IPS-20b (cell line): ENCODE data around the gene CIB4.

Source experiments
- H3K27ac ChIP-seq: one replicate; pipeline ENCODE4 v1.5.1; 2013; ENCODE audit warnings: low read length
- H3K27me3 ChIP-seq: 2 replicates; pipeline ENCODE4 v1.6.1; 2013; ENCODE audit warnings: mild to moderate bottlenecking, low read length, inconsistent platforms; ENCODE audit not compliant: insufficient read depth
- H3K36me3 ChIP-seq: 2 replicates; pipeline ENCODE4 v1.6.1; 2013; ENCODE audit warnings: low read depth, mild to moderate bottlenecking, inconsistent platforms, low read length, moderate library complexity; ENCODE audit not compliant: insufficient read depth
- H3K4me1 ChIP-seq: 2 replicates; pipeline ENCODE4 v1.6.1; 2013; ENCODE audit warnings: mild to moderate bottlenecking, control low read depth, inconsistent platforms, low read length, moderate library complexity; ENCODE audit not compliant: insufficient read depth
- H3K4me3 ChIP-seq: 2 replicates; pipeline ENCODE4 v1.5.1; 2013; ENCODE audit warnings: mild to moderate bottlenecking, low read length, inconsistent platforms
- H3K9ac ChIP-seq: 2 replicates; pipeline ENCODE4 v1.6.1; 2013; ENCODE audit warnings: low read depth, mild to moderate bottlenecking, inconsistent platforms, low read length, moderate library complexity
- H3K9me3 ChIP-seq: 2 replicates; pipeline ENCODE4 v1.6.1; 2013; ENCODE audit warnings: mild to moderate bottlenecking, low read depth, low read length, inconsistent platforms; ENCODE audit not compliant: insufficient read depth

The CIB4 gene

GRCh38 chr2:26628561-26629345 lies 12.4 kb downstream of the CIB4 start:
- Histone ChIP-seq H3K36me3 (no peaks in the 10 kb centered on the region), H3K4me1 (no peaks in the 10 kb centered on the region), H3K4me3 (no peak overlapping the region), H3K9ac (no peak overlapping the region), H3K27me3 (no peaks in the 10 kb centered on the region), H3K27ac (no peak overlapping the region), H3K9me3 (no peaks in the 10 kb centered on the region)

DNA sequence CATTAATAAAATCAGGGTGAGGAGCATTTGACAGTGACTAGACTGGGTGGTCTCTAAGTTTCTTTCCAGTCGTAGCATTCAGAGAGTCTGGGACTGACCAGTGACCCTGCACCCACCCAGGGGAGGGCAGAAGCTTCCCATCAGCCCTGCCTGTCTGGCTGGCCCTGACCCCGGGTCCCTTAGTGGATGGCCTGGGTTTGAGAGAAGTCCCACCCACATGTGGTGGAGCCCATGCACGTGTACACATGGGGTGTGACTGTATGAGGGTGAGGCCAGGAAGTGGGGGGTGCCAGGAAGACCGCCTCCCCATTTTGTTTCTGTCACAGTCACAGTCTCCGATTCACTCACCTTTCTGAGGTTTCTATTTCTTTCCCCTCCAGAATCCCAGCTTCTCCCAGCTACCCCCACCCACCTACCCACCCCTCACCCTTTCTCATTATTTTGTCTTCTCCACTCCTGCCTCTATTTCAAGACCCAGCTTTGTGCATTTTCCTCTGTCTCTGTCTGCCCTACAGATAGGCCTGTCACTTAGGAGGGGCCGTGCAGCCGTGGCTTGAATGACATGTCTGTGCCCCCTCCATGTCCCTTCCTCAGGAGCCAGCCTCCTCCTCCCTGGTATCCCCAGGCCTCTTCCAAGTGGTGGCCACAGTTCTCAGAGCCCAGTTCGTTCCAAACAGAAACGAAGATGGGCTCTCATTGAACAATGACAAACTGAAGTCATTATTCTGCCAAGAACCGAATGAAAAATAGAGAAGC lies 13.6 kb downstream of the CIB4 start:
- Histone ChIP-seq H3K4me3 (no peak overlapping the region), H3K27me3 (no peaks in the 10 kb centered on the region), H3K27ac (no peak overlapping the region), H3K9me3 (no peaks in the 10 kb centered on the region), H3K36me3 (no peaks in the 10 kb centered on the region), H3K9ac (no peak overlapping the region), H3K4me1 (no peaks in the 10 kb centered on the region)

- no peaks in the 10 kb centered on the region for H3K4me1 ChIP-seq
- H3K4me3 ChIP-seq, result no peak overlapping the region
- 0 out of 2 replicates have a peak, but pooled peaks cover 2% of the 10 kb centered on the region for H3K27me3 ChIP-seq
- H3K9ac ChIP-seq, result no peak overlapping the region
- H3K36me3 ChIP-seq, result no peaks in the 10 kb centered on the region
- H3K9me3 ChIP-seq, result no peaks in the 10 kb centered on the region
- no peak overlapping the region for H3K27ac ChIP-seq
Observed at GRCh38 chr2:26626606-26627005, 14.6 kb downstream of the CIB4 start.

- Histone ChIP-seq H3K4me3 (no peak overlapping the region), H3K9ac (no peak overlapping the region), H3K4me1 (no peaks in the 10 kb centered on the region), H3K27me3 (peaks cover 29% of the 10 kb centered on the region), H3K36me3 (no peaks in the 10 kb centered on the region), H3K9me3 (no peaks in the 10 kb centered on the region), H3K27ac (no peak overlapping the region)
Observed at GRCh38 chr2:26623541-26624495, 17.3 kb downstream of the CIB4 start.

DNA sequence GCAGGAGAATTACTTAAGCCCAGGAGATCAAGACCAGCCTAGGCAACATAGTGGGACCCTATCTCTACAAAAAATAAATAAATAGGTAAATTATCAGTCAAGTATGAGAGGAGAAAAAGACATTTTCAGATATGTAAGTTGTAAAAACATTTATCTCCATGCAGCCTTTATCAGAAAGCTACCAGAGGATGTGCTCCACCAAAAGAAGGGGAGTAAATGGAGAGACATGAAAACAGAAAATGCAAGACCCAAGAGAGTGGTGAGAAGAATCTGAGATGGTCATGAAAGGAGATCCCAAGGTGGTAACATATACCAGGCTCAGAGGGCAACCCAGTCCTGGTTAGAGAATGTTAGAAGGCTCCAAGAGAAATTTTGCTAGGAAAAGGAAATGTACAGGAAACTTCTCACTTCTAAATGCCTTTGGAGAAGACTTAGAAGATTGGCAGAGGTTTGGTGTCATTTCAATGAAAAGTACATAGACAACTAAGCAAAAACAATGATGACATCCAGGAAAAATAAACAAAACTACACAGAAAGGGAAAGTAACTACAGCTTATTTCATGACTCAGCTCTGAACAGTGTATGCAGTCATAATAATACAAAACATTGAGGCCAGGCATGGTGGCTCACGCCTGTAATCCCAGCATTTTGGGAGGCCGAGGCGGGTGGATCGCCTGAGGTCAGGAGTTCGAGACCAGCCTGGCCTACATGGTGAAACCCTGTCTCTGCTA lies 19.5 kb downstream of the CIB4 start:
- no peaks in the 10 kb centered on the region for H3K9me3 ChIP-seq
- no peaks in the 10 kb centered on the region for H3K36me3 ChIP-seq
- no peaks in the 10 kb centered on the region for H3K4me1 ChIP-seq
- no peak overlapping the region for H3K9ac ChIP-seq
- H3K4me3 ChIP-seq, result no peak overlapping the region
- no peak overlapping the region for H3K27ac ChIP-seq
- H3K27me3 ChIP-seq, result peaks cover 46% of the 10 kb centered on the region

- Histone ChIP-seq H3K9ac (no peak overlapping the region), H3K36me3 (no peaks in the 10 kb centered on the region), H3K4me1 (no peaks in the 10 kb centered on the region), H3K27ac (no peak overlapping the region), H3K9me3 (no peaks in the 10 kb centered on the region), H3K4me3 (no peak overlapping the region), H3K27me3 (peaks cover 46% of the 10 kb centered on the region)
Observed at GRCh38 chr2:26620031-26620605, 21.0 kb downstream of the CIB4 start.

DNA sequence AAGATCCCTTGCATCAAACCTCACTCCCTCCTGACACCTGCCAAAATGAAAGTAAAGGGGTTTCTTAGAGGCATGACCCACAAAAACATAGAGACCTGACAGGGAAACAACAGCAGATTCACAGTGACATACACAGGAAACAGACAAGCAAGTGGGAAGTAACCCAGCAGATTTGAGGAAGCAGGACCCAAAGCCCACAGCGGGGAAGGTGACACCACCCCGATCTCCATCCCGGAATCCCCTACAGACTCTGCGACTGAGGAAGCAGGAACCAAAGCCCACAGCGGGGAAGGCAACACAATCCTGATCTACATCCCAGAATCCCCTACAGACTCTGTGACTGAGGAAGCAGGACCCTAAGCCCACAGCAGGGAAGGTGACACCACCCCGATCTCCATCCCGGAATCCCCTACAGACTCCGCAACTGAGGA lies 21.6 kb downstream of the CIB4 start:
- Histone ChIP-seq H3K27me3 (peaks cover 46% of the 10 kb centered on the region), H3K4me3 (no peak overlapping the region), H3K9ac (no peak overlapping the region), H3K27ac (no peak overlapping the region), H3K36me3 (no peaks in the 10 kb centered on the region), H3K4me1 (no peaks in the 10 kb centered on the region), H3K9me3 (no peaks in the 10 kb centered on the region)

DNA sequence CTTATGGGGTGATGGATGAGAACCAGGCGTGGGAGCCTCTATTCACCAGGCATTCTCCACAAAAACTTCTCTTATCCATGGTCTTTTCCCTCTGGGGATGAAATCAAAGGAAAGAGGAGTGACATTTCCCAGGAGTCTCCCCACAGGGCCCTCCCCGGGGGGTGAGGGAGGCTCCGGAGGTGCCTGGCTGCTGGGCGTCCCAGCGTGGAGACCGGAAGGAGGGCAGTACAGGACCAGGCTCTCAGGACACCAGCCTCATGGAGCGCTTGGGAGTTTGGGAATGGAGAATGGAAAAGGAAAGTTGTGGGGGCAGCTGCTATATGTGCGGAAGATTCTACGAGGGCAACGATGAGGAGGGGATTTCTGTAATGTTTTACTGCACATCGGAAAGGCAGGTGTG lies 22.1 kb downstream of the CIB4 start:
- Histone ChIP-seq H3K9ac (no peak overlapping the region), H3K36me3 (no peaks in the 10 kb centered on the region), H3K27ac (no peak overlapping the region), H3K4me1 (no peaks in the 10 kb centered on the region; the same call in 1 of the 2 replicates), H3K4me3 (no peak overlapping the region), H3K27me3 (peaks cover 46% of the 10 kb centered on the region), H3K9me3 (no peaks in the 10 kb centered on the region)

DNA sequence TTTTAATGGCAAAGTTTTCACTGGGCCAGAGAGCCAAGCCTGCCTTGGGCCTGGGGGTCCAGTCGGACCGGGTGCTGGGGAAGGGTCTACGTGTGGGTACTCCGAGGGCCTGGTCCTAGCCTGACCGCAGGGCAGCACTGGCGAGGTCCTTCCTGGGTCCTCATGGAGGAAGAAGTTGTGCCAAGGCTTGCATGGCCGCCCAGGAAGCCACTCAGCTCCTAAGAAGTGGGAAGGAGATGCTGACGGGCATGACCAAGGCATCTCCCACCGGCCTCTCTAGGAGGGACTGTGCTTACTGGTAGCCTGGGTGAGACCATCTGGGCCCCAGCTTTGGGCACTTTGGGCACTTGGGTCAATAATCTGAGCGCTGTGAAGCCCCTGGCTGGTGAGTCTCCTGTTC lies 22.6 kb downstream of the CIB4 start:
- H3K36me3 ChIP-seq, result no peaks in the 10 kb centered on the region
- H3K27me3 ChIP-seq, result peaks cover 46% of the 10 kb centered on the region
- peaks cover 2% of the 10 kb centered on the region; the same call in 1 of the 2 replicates for H3K4me1 ChIP-seq
- H3K4me3 ChIP-seq, result no peak overlapping the region
- H3K9ac ChIP-seq, result no peak overlapping the region
- H3K9me3 ChIP-seq, result no peaks in the 10 kb centered on the region
- no peak overlapping the region for H3K27ac ChIP-seq

- H3K4me1 ChIP-seq, result peaks cover 11% of the 10 kb centered on the region
- H3K27ac ChIP-seq, result no peak overlapping the region
- peaks cover 46% of the 10 kb centered on the region for H3K27me3 ChIP-seq
- no peaks in the 10 kb centered on the region for H3K9me3 ChIP-seq
- no peak overlapping the region for H3K9ac ChIP-seq
- no peaks in the 10 kb centered on the region for H3K36me3 ChIP-seq
- no peak overlapping the region for H3K4me3 ChIP-seq
Observed at GRCh38 chr2:26617588-26618083, 23.5 kb downstream of the CIB4 start.
